Measurements from ENCODE around the gene ANKRD35. TPM values are rescaled to one million over a fixed set of nuclear protein-coding genes. Genes with fewer than 3 reads are reported as not detected.
"Not testable (repeated sequence)": the region's sequence is repeated elsewhere in the genome, so short reads cannot be mapped to it uniquely, and the experiment has no call there.

Gene ANKRD35
- polyA plus RNA-seq, 6 donors from 2014 or later = not detected

GRCh38 chr1:145858901-145859490, 26.7 kb downstream of the ANKRD35 start, which contains the start of gene PIAS3:
PIAS3 (minus strand) TSS chr1:145859081; CDS start chr1:145858990, 91 bp downstream.
- Mint-ChIP-seq H3K4me3 (peak within 1 kb of the TSS; percentile 93 to 99 (median 96)), H3K36me3 (peaks cover 0 to 12% of the 10 kb centered on the region in 2 donors), H3K27me3 (peaks cover 4 to 6% (median 5%) of the 10 kb centered on the region in 3 donors), H3K27ac (peak within 1 kb of the TSS; percentile 49 to 97 (median 83)), H3K9me3 (no peaks in the 10 kb centered on the region), H3K4me1 (peaks cover 18 to 36% (median 24%) of the 10 kb centered on the region in 3 donors)
- ATAC-seq (ENCODE audit: low read depth in 2 of 2) (peak; percentile 87 to 88), DNase-seq (peak; percentile 84)

DNA sequence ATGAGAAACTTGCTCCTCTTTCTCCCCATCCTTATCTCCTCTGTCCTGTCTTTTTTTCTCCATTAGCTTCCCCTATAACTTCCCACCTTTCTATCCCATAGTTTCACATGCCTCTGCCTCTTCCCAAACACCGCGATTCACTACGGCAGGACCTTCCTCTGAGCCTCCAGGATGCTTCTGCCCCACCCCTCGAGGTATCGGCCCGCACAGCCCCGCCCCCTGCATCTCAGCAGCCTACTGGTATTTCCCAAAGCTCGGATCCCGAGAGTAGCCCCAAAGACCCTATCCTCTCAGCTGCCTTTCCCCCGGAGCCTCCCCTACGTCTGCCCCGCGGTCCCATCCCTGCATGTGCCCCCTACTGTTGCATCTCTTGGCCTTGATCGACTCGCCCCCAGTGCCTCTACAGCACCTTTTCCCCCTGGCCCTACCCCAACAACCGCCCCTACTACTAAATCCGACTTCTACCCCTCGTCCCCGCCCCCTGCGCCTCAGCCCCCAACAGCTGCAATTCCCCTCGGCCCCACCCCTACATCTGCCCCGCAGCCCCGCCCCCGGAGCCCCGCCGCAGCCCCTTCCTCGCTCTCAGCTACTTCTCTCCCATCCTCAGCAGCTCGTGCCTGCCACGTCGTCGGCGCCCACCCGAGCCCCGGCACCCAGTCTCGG, 27.3 kb downstream of the ANKRD35 start:
- H3K27me3 Mint-ChIP-seq = peaks cover 0 to 5% (median 0%) of the 10 kb centered on the region in 3 donors
- peaks cover 0 to 12% of the 10 kb centered on the region in 2 donors for H3K36me3 Mint-ChIP-seq
- no peaks in the 10 kb centered on the region for H3K9me3 Mint-ChIP-seq
- H3K4me3 Mint-ChIP-seq = peak overlapping the region; percentile 93 to 99 (median 96)
- peaks cover 18 to 36% (median 24%) of the 10 kb centered on the region in 3 donors for H3K4me1 Mint-ChIP-seq
- DNase-seq (no peak), ATAC-seq (ENCODE audit: low read depth in 2 of 2) (peak; percentile 50 to 53)
- H3K27ac Mint-ChIP-seq = peak overlapping the region; percentile 20 to 97 (median 78)

DNA sequence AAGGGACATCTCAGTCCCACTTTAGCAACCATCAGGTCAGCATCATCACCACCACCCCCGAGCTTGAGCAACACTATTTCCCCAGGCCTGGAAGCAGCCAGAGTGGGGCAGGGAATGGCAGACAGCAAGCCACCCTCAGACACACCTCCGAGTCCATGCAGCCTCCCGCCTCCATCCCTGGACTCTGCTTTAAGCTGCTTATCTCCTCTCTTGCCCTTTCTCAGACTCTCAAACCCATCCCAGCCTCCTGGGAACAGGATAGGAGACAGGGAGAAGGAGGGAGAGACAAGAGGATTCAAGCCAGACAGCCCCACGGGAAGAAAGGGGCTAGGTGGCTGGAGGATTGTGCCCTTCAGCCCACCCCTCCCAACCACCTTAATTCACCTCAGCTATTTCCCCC, 28.5 kb downstream of the ANKRD35 start:
- Mint-ChIP-seq H3K36me3 (peaks cover 0 to 20% of the 10 kb centered on the region in 2 donors), H3K27ac (no peak overlapping the region), H3K4me1 (peaks cover 18 to 36% (median 24%) of the 10 kb centered on the region in 3 donors), H3K9me3 (no peaks in the 10 kb centered on the region), H3K4me3 (peak overlapping the region in 4 of 8 donors; percentile 12 to 98 (median 96)), H3K27me3 (peaks cover 0 to 5% (median 0%) of the 10 kb centered on the region in 3 donors)
- no peak for ATAC-seq (ENCODE audit: low read depth in 2 of 2)
- no peak for DNase-seq

DNA sequence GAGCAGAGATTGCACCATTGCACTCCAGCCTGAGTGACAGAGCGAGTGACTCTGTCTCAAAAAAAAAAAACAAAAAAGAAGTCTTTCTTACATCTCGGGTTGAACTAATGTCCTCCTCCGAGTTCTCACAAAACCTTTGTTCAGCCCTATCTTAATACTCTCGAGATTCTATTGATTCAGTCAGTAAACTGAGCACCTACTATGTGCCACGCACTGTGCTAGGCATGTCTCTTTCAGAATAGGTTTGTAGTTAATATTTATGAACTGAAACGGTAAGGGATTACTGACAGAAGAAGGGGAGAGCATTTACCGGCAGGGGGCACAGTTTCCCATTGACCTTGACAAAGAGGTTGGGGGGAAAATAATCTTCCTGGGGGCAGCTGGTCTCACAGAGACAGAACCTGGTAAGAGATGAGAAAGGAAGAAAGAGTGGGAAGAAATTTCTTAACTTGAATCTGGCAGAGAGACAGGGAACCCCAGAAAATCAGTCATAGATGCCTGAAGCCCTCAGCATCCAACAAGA, 30.2 kb downstream of the ANKRD35 start:
- Mint-ChIP-seq H3K27me3 (no peaks in the 10 kb centered on the region), H3K9me3 (no peaks in the 10 kb centered on the region), H3K4me3 (peak overlapping the region in 4 of 8 donors; percentile 2 to 95 (median 62)), H3K4me1 (peaks cover 18 to 36% (median 24%) of the 10 kb centered on the region in 3 donors), H3K36me3 (peaks cover 6 to 27% of the 10 kb centered on the region in 2 donors), H3K27ac (peak overlapping the region in 1 of 6 donors; percentile 15)
- ATAC-seq (ENCODE audit: low read depth in 2 of 2) = no peak
- no peak for DNase-seq

- ATAC-seq (ENCODE audit: low read depth in 2 of 2) = no peak
- H3K27ac Mint-ChIP-seq = no peak overlapping the region
- no peak overlapping the region for H3K4me3 Mint-ChIP-seq
These were observed 36.1 kb downstream of the ANKRD35 start for GRCh38 chr1:145849356-145850160.

GRCh38 chr1:145847827-145848226, 37.8 kb downstream of the ANKRD35 start:
- no peak overlapping the region for H3K27ac Mint-ChIP-seq

More at GRCh38 chr1:145849356-145850160, 36.1 kb downstream of the ANKRD35 start:
- peaks cover 10 to 21% of the 10 kb centered on the region in 2 donors for H3K36me3 Mint-ChIP-seq
- no peaks in the 10 kb centered on the region for H3K27me3 Mint-ChIP-seq
- no peaks in the 10 kb centered on the region for H3K9me3 Mint-ChIP-seq
- DNase-seq = no peak
- H3K4me1 Mint-ChIP-seq = peaks cover 6 to 9% (median 8%) of the 10 kb centered on the region in 3 donors

DNA sequence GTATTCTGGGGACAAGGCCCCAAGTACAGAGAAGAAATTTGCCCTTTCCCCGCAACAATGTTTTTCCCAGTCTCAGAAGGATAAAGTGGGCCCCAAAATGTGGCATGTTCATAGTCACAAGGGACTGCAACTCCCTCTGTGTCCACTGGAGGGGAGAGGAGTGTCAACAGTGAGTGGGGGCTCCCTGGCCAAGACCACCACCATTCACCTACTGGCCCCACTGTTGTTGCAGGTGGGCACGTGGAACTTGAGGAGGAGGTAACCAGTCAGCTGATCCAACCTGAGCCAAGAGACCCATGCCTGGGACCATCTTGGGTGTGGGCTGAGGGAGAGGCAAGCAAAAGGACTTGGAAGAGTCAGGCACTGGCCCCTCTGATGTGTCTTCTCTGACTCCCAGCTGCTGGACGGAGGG, 39.5 kb downstream of the ANKRD35 start:
- Mint-ChIP-seq H3K4me1 (peaks cover 6 to 9% (median 8%) of the 10 kb centered on the region in 3 donors), H3K27me3 (no peaks in the 10 kb centered on the region), H3K36me3 (peaks cover 19 to 20% of the 10 kb centered on the region in 2 donors), H3K27ac (peak overlapping the region in 2 of 6 donors; percentile 85 to 92), H3K4me3 (no peak overlapping the region), H3K9me3 (no peaks in the 10 kb centered on the region)
- ATAC-seq (ENCODE audit: low read depth in 2 of 2) (no peak), DNase-seq (peak; percentile 26)

More at GRCh38 chr1:145847827-145848226, 37.8 kb downstream of the ANKRD35 start:
- H3K27me3 Mint-ChIP-seq = no peaks in the 10 kb centered on the region
- no peaks in the 10 kb centered on the region for H3K9me3 Mint-ChIP-seq
- peaks cover 10 to 17% of the 10 kb centered on the region in 2 donors for H3K36me3 Mint-ChIP-seq
- DNase-seq (no peak), ATAC-seq (ENCODE audit: low read depth in 2 of 2) (no peak)
- peaks cover 6 to 9% (median 8%) of the 10 kb centered on the region in 3 donors for H3K4me1 Mint-ChIP-seq
- peak overlapping the region in 1 of 8 donors; percentile 4 for H3K4me3 Mint-ChIP-seq

DNA sequence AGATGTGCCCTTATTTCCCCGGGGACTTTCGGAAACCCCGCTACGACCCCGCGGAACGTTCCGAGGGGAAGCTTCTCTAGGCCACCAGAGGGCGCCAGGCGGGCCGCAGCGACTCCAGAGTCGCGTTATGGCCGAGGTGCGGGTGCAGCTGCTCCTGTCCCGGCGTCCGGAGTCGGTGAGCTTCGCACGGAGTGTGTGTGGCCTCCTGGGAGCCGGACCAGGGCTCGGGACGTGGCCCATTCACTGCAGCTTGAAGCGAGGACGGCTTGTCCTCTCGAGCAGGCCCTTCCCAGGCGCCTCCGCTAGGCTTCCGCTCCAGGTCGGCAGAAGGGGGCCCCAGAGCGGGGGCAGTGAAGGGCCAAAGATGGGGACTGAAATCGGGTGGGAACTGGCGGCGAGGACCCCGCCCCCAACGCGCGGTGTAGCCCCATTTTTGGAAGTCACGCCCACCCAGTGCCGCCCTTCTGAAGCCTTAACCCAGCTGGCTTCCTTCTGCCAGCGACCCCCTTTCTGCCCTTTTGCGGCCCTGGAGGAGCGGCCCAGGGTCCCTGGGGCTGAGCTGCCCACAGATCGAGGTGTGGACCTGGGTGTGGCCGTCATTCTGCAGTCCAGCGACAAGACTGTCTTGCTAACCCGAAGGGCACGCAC, 40.0 kb downstream of the ANKRD35 start, which contains the start of gene NUDT17:
TSS of gene NUDT17 (plus strand) at position 117 of the 648 bp plus-strand sequence. CDS start at position 128, 11 bp downstream.
- peak within 1 kb of the TSS in 2 of 6 donors; percentile 85 to 92 for H3K27ac Mint-ChIP-seq
- peak; percentile 77 for DNase-seq
- no peak within 1 kb of the TSS for H3K4me3 Mint-ChIP-seq
- peaks cover 15 to 19% of the 10 kb centered on the region in 2 donors for H3K36me3 Mint-ChIP-seq
- no peaks in the 10 kb centered on the region for H3K9me3 Mint-ChIP-seq
- peaks cover 6 to 9% (median 8%) of the 10 kb centered on the region in 3 donors for H3K4me1 Mint-ChIP-seq
- no peaks in the 10 kb centered on the region for H3K27me3 Mint-ChIP-seq
- ATAC-seq (ENCODE audit: low read depth in 2 of 2) = peak; percentile 69 to 72

DNA sequence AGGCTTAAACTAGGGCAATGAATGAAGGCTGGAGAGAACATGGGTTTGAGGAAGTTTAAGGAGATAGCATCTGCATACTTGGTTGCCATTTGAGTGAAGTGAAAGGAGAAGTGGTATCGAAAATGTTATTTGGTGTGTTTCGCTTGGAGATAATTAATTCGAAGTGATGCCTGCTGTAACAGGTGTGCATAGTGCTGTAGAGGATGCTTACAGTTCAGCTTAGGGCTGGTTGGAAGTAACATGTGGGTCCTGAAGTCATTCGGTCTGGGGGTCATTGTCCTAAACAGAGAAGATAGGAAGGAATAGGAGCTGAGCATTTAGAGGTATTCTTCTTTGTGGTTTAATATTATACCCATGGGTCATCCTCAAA, 40.5 kb downstream of the ANKRD35 start:
- Mint-ChIP-seq H3K27ac (no peak overlapping the region), H3K27me3 (no peaks in the 10 kb centered on the region), H3K4me3 (no peak overlapping the region), H3K36me3 (peaks cover 13 to 16% of the 10 kb centered on the region in 2 donors), H3K9me3 (no peaks in the 10 kb centered on the region), H3K4me1 (peaks cover 6 to 9% (median 8%) of the 10 kb centered on the region in 3 donors)
- peak; percentile 81 for DNase-seq
- peak; percentile 92 to 93 for ATAC-seq (ENCODE audit: low read depth in 2 of 2)

- H3K27me3 Mint-ChIP-seq = no peaks in the 10 kb centered on the region
- peaks cover 6 to 9% (median 8%) of the 10 kb centered on the region in 3 donors for H3K4me1 Mint-ChIP-seq
- no peak overlapping the region for H3K27ac Mint-ChIP-seq
- no peak overlapping the region for H3K4me3 Mint-ChIP-seq
- no peaks in the 10 kb centered on the region for H3K9me3 Mint-ChIP-seq
- H3K36me3 Mint-ChIP-seq = peaks cover 14 to 16% of the 10 kb centered on the region in 2 donors
- ATAC-seq (ENCODE audit: low read depth in 2 of 2) = no peak
- DNase-seq = no peak
These were observed 42.6 kb downstream of the ANKRD35 start for GRCh38 chr1:145843031-145843430.

DNA sequence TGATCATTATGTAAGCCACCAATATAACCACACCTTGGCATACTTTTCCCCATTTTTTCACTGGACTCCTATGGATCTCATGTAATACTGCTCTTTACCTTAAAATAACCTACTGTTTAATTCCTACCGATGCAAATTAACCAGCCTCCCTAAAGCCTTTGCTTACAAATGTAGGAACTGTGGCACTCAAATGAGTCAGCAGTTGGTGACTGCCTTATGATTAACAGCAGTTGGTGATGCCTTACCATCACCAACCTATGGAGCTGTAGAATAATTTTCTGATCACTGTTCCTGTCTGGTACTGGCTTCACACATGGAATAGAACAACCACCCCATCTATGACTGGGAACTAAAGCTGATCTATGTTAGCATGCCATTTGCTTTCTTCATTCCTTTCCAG, 48.0 kb downstream of the ANKRD35 start:
- Mint-ChIP-seq H3K4me3 (no peak overlapping the region), H3K27me3 (no peaks in the 10 kb centered on the region), H3K9me3 (no peaks in the 10 kb centered on the region), H3K36me3 (peaks cover 16 to 22% of the 10 kb centered on the region in 2 donors), H3K4me1 (no peaks in the 10 kb centered on the region), H3K27ac (no peak overlapping the region)
- no peak for DNase-seq
- ATAC-seq (ENCODE audit: low read depth in 2 of 2) = no peak

GRCh38 chr1:145830810-145831209, 54.9 kb downstream of the ANKRD35 start:
- H3K27me3 Mint-ChIP-seq = not testable (repeated sequence)
- peaks cover 49 to 50% of the 10 kb centered on the region in 2 donors for H3K36me3 Mint-ChIP-seq

More at GRCh38 chr1:145830810-145831209, 54.9 kb downstream of the ANKRD35 start:
- not testable (repeated sequence) for DNase-seq; ATAC-seq (ENCODE audit: low read depth in 2 of 2); H3K4me3 Mint-ChIP-seq; H3K9me3 Mint-ChIP-seq
- H3K27ac Mint-ChIP-seq = peak overlapping the region in 1 of 6 donors; percentile 49
- peaks cover 10 to 17% (median 13%) of the 10 kb centered on the region in 3 donors for H3K4me1 Mint-ChIP-seq

Measured in naive B cell (primary cell).